CD4-positive, alpha-beta T cell (primary cell): ENCODE results near the gene CCDC28B. TPM values are rescaled to one million over a fixed set of nuclear protein-coding genes. Genes with fewer than 3 reads are reported as not detected.

Source experiments
- ATAC-seq: fragments of 200-7000 bp; cut with Tn5 transposase; one replicate; pipeline ENCODE4 v1.10.0; 2022; ENCODE audit warnings: mild to moderate bottlenecking; ENCODE audit not compliant: poor library complexity
- CTCF ChIA-PET: fragments of 350-600 bp; sonication (Branson Sonifier 250); formaldehyde crosslinking; loops from one replicate; lab custom pipeline; 2021; ENCODE audit warnings: antibody characterized with exemption, inconsistent platforms; lab: Charles Lee
- POLR2A ChIA-PET: fragments of 350-600 bp; sonication (Branson Sonifier 250); formaldehyde crosslinking; loops from one replicate; lab custom pipeline; 2021; ENCODE audit warnings: antibody characterized with exemption, inconsistent platforms; lab: Charles Lee
- DNase-seq, 14 experiments: peaks; one replicate each; pipeline ENCODE4 v3.0.0-alpha.2; 2013 to 2020; ENCODE audit warnings: mixed read lengths in 2 of 14
- H3K27ac ChIP-seq, 2 donors: one replicate each; pipeline versions ENCODE4 v1.5.1 to v1.7.0; 2013; ENCODE audit warnings: low read length in 2 of 2, low read depth in 1 of 2, mild to moderate bottlenecking in 1 of 2
- H3K27me3 ChIP-seq, 2 experiments: 1 replicate in 1 of 2; 2 replicates in 1 of 2; pipeline versions ENCODE4 v1.6.1 to v1.7.0; 2013; ENCODE audit warnings: low read length in 2 of 2, control low read depth in 1 of 2, mild to moderate bottlenecking in 1 of 2, moderate library complexity in 1 of 2; ENCODE audit not compliant: insufficient read depth in 2 of 2, control insufficient read depth in 1 of 2
- H3K36me3 ChIP-seq: one replicate; pipeline ENCODE4 v1.6.1; 2013; ENCODE audit warnings: low read length, control low read depth; ENCODE audit not compliant: insufficient read depth
- H3K4me1 ChIP-seq: one replicate; pipeline ENCODE4 v1.6.1; 2013; ENCODE audit warnings: low read length, control low read depth; ENCODE audit not compliant: insufficient read depth
- H3K4me3 ChIP-seq: one replicate; pipeline ENCODE4 v1.5.1; 2013; ENCODE audit warnings: mild to moderate bottlenecking, low read length, moderate library complexity
- H3K9me3 ChIP-seq, 2 experiments: 1 replicate in 1 of 2; 2 replicates in 1 of 2; pipeline versions ENCODE4 v1.6.1 to v1.7.0; 2013; ENCODE audit warnings: low read length in 2 of 2, mild to moderate bottlenecking in 2 of 2, control low read depth in 1 of 2, moderate library complexity in 1 of 2; ENCODE audit not compliant: control insufficient read depth in 1 of 2, insufficient read depth in 1 of 2
- H3K27ac Mint-ChIP-seq: one replicate; pipeline ENCODE4 v1.8.0; 2020; ENCODE audit warnings: mixed read lengths
- H3K27me3 Mint-ChIP-seq: one replicate; pipeline ENCODE4 v1.8.0; 2021; ENCODE audit warnings: mixed read lengths
- H3K36me3 Mint-ChIP-seq: one replicate; pipeline ENCODE4 v1.8.0; 2021; ENCODE audit warnings: low read depth, mixed read lengths
- H3K4me1 Mint-ChIP-seq: one replicate; pipeline ENCODE4 v1.8.0; 2021; ENCODE audit warnings: low read depth, mixed read lengths
- H3K4me3 Mint-ChIP-seq: one replicate; pipeline ENCODE4 v1.8.0; 2020; ENCODE audit warnings: mild to moderate bottlenecking, mixed read lengths
- H3K9me3 Mint-ChIP-seq: one replicate; pipeline ENCODE4 v1.8.0; 2020; ENCODE audit warnings: mixed read lengths
- CTCF ChIP-seq: fragments of 200-600 bp; IDR thresholded peaks from one replicate; pipeline ENCODE4 v1.8.0; 2022; ENCODE audit warnings: antibody characterized with exemption, mild to moderate bottlenecking
- intact Hi-C, 2 experiments: fragments of 100-400 bp; cut with DNase I in 1 of 2; cut with micrococcal nuclease in 1 of 2; formaldehyde crosslinking; loops; one replicate each; pipeline versions ENCODE4 v1.15.1 to v1.9.0; 2023 to 2025; cut with DNase I, micrococcal nuclease
- total RNA-seq, 174 experiments: library from RNA in 2 of 174; stranded (reverse) in 2 of 174; gene quantifications; one replicate each; pipeline ENCODE4 v1.2.3 and lab custom pipeline; 2021 to 2026

CCDC28B gene
- total RNA-seq, 2 experiments from 2014 or later, result 4.0 to 5.7 TPM

GRCh38 chr1:32181563-32181962, 18.8 kb upstream of the CCDC28B start:
- DNase-seq (no peak), ATAC-seq (no peak)
- POLR2A ChIA-PET, result interaction anchor here (0.6 to 4.0 kb wide), 6 partner anchors 11 to 770 kb away, joined by 3 to 41 read pairs (median 8); partner anchors contain the start of genes CCDC28B and TMEM39B
- Mint-ChIP-seq H3K4me1 (peaks cover 62% of the 10 kb centered on the region), H3K36me3 (peaks cover 60% of the 10 kb centered on the region), H3K27me3 (no peaks in the 10 kb centered on the region), H3K4me3 (peak overlapping the region; percentile 48), H3K9me3 (no peaks in the 10 kb centered on the region), H3K27ac (peak overlapping the region; percentile 93)
- H3K27ac ChIP-seq, result peak overlapping the region in 1 of 2 donors; percentile 11
- TF ChIP-seq CTCF, result no peak
- H3K36me3 ChIP-seq, result peaks cover 24% of the 10 kb centered on the region
- intact Hi-C loops, result loop anchor here in 1 of 2 experiments (2.0 kb wide), 2 partner anchors 19 to 39 kb away; partner anchors contain the start of gene CCDC28B
- no peaks in the 10 kb centered on the region for H3K27me3 ChIP-seq
- no peak overlapping the region for H3K4me3 ChIP-seq
- H3K9me3 ChIP-seq, result no peaks in the 10 kb centered on the region
- H3K4me1 ChIP-seq, result peaks cover 46% of the 10 kb centered on the region
- CTCF ChIA-PET, result interaction anchor here (0.7 to 1.8 kb wide), 2 partner anchors 34 to 69 kb away, joined by 4 to 6 read pairs; no protein-coding TSS in a partner anchor

- no peaks in the 10 kb centered on the region for H3K9me3 ChIP-seq
- POLR2A ChIA-PET, result interaction anchor here (0.6 to 4.0 kb wide), 6 partner anchors 10 to 769 kb away, joined by 3 to 41 read pairs (median 3); partner anchors contain the start of gene CCDC28B
- no peaks in the 10 kb centered on the region for H3K9me3 Mint-ChIP-seq
- DNase-seq (no peak), ATAC-seq (no peak)
- TF ChIP-seq CTCF, result no peak
- H3K4me1 Mint-ChIP-seq, result peaks cover 64% of the 10 kb centered on the region
- no peaks in the 10 kb centered on the region for H3K27me3 Mint-ChIP-seq
- H3K4me3 ChIP-seq, result no peak overlapping the region
- peaks cover 28% of the 10 kb centered on the region for H3K36me3 ChIP-seq
- H3K27ac ChIP-seq, result no peak overlapping the region
- H3K27ac Mint-ChIP-seq, result peak overlapping the region; percentile 93
- H3K4me3 Mint-ChIP-seq, result no peak overlapping the region
- peaks cover 46% of the 10 kb centered on the region for H3K4me1 ChIP-seq
- no peaks in the 10 kb centered on the region for H3K27me3 ChIP-seq
- intact Hi-C loops, result no loop called here
- CTCF ChIA-PET, result interaction anchor here (0.7 kb wide), 1 partner anchor 69 kb away, joined by 4 read pairs; no protein-coding TSS in a partner anchor
- H3K36me3 Mint-ChIP-seq, result peaks cover 64% of the 10 kb centered on the region
Measured at GRCh38 chr1:32182060-32182459, 18.3 kb upstream of the CCDC28B start.

- Histone ChIP-seq H3K9me3 (no peaks in the 10 kb centered on the region), H3K27me3 (no peaks in the 10 kb centered on the region), H3K4me3 (no peak overlapping the region), H3K36me3 (peaks cover 54% of the 10 kb centered on the region), H3K4me1 (peaks cover 36% of the 10 kb centered on the region), H3K27ac (no peak overlapping the region)
- Mint-ChIP-seq H3K9me3 (no peaks in the 10 kb centered on the region), H3K36me3 (peaks cover 81% of the 10 kb centered on the region), H3K4me1 (peaks cover 51% of the 10 kb centered on the region), H3K27me3 (no peaks in the 10 kb centered on the region), H3K27ac (no peak overlapping the region), H3K4me3 (no peak overlapping the region)
- no peak for TF ChIP-seq CTCF
- no peak for DNase-seq
- ChIA-PET POLR2A (no interaction called here), CTCF (no interaction called here)
- intact Hi-C loops, result no loop called here
- ATAC-seq, result no peak
Measured at GRCh38 chr1:32184650-32185049, 15.7 kb upstream of the CCDC28B start.
